T-helper 22 cell (primary cell): ENCODE results near the gene PTPN4.
"Not testable (repeated sequence)": the region's sequence is repeated elsewhere in the genome, so short reads cannot be mapped to it uniquely, and the experiment has no call there.

Source experiments
- DNase-seq: peaks from one replicate; pipeline ENCODE4 v3.0.0-alpha.2; 2020; ENCODE audit warnings: low read depth

Gene PTPN4

GRCh38 chr2:119764832-119765231 lies 5.1 kb downstream of the PTPN4 start:
- no peak for DNase-seq

GRCh38 chr2:119765433-119766002 lies 5.8 kb downstream of the PTPN4 start:
- DNase-seq: no peak

- DNase-seq: no peak
Observed at GRCh38 chr2:119766944-119767343, 7.2 kb downstream of the PTPN4 start.

- DNase-seq: no peak
Observed at GRCh38 chr2:119768742-119769141, 9.0 kb downstream of the PTPN4 start.

GRCh38 chr2:119769645-119770044 lies 9.9 kb downstream of the PTPN4 start:
- DNase-seq: no peak

- no peak for DNase-seq
Observed at GRCh38 chr2:119771331-119771730, 11.6 kb downstream of the PTPN4 start.

- DNase-seq: no peak
Observed at GRCh38 chr2:119772128-119772527, 12.4 kb downstream of the PTPN4 start.

GRCh38 chr2:119772767-119773166 lies 13.0 kb downstream of the PTPN4 start:
- no peak for DNase-seq

- DNase-seq: no peak
Observed at GRCh38 chr2:119774026-119774425, 14.3 kb downstream of the PTPN4 start.

- DNase-seq: no peak
Observed at GRCh38 chr2:119775102-119775501, 15.4 kb downstream of the PTPN4 start.

- DNase-seq: no peak
Observed at GRCh38 chr2:119782308-119783027, 22.7 kb downstream of the PTPN4 start.

- DNase-seq: no peak
Observed at GRCh38 chr2:119784876-119785275, 25.2 kb downstream of the PTPN4 start.

GRCh38 chr2:119786295-119786694 lies 26.6 kb downstream of the PTPN4 start:
- no peak for DNase-seq

- DNase-seq: no peak
Observed at GRCh38 chr2:119788752-119789151, 29.0 kb downstream of the PTPN4 start.

GRCh38 chr2:119790466-119790865 lies 30.7 kb downstream of the PTPN4 start:
- no peak for DNase-seq

GRCh38 chr2:119792907-119793312 lies 33.2 kb downstream of the PTPN4 start:
- DNase-seq: no peak

- DNase-seq: no peak
Observed at GRCh38 chr2:119794237-119794636, 34.5 kb downstream of the PTPN4 start.

GRCh38 chr2:119795309-119796303 lies 35.9 kb downstream of the PTPN4 start:
- no peak for DNase-seq

GRCh38 chr2:119800376-119800902 lies 40.7 kb downstream of the PTPN4 start:
- no peak for DNase-seq

- DNase-seq: no peak
Observed at GRCh38 chr2:119801040-119801439, 41.3 kb downstream of the PTPN4 start.

GRCh38 chr2:119801989-119802388 lies 42.3 kb downstream of the PTPN4 start:
- DNase-seq: not testable (repeated sequence)

GRCh38 chr2:119803101-119803500 lies 43.4 kb downstream of the PTPN4 start:
- no peak for DNase-seq
